DND-41 (cell line): ENCODE results near the gene SON.

Experiments
- CTCF ChIP-seq: IDR thresholded peaks from 2 replicates; pipeline ENCODE4 v1.5.1; 2012; ENCODE audit warnings: borderline replicate concordance, low read length, moderate library complexity, mild to moderate bottlenecking; ENCODE audit not compliant: poor library complexity, severe bottlenecking; ENCODE audit errors: extremely low read depth
- EZH2 ChIP-seq: IDR thresholded peaks from 3 replicates; pipeline ENCODE4 v1.6.1; 2012; ENCODE audit warnings: borderline replicate concordance, low read depth, mild to moderate bottlenecking, moderate library complexity, low read length, inconsistent platforms; ENCODE audit not compliant: severe bottlenecking

GRCh38 chr21:33586927-33587326, 44.1 kb downstream of the SON start:
- TF ChIP-seq EZH2 (no peak), CTCF (no peak)
